PC-9 (cell line): ENCODE data around the gene PTPRD. TPM values are rescaled to one million over a fixed set of nuclear protein-coding genes. Genes with fewer than 3 reads are reported as not detected.

ENCODE experiments used
- BruUV-seq: library from RNA; stranded (reverse); fragments of 400-500 nt; replicated peaks from 2 replicates; lab custom pipeline; 2021; lab: Mats Ljungman, UMichigan
- CTCF ChIA-PET: fragments of 300-600 bp; sonication (Branson Sonifier 250); formaldehyde crosslinking; loops from one replicate; lab custom pipeline; 2022; ENCODE audit warnings: antibody characterized with exemption; lab: Charles Lee
- POLR2A ChIA-PET: fragments of 300-600 bp; sonication (Branson Sonifier 250); formaldehyde crosslinking; loops from one replicate; lab custom pipeline; 2022; ENCODE audit warnings: antibody characterized with exemption; ENCODE audit not compliant: unreplicated experiment; lab: Charles Lee
- DNase-seq, 2 experiments: peaks; one replicate each; pipeline versions ENCODE4 v3.0.0 to v3.0.0-alpha.2; 2015 to 2022; ENCODE audit warnings: mixed read lengths in 1 of 2
- H2AFZ ChIP-seq: fragments of 200-600 bp; sonication (generic); 2 replicates; pipeline ENCODE4 v1.8.1; 2017; ENCODE audit warnings: antibody characterized with exemption
- H3F3A ChIP-seq: fragments of 200-600 bp; sonication (generic); 2 replicates; pipeline ENCODE4 v1.8.1; 2017; ENCODE audit warnings: antibody characterized with exemption, mild to moderate bottlenecking, low read depth; ENCODE audit not compliant: insufficient read depth
- H3K27ac ChIP-seq: fragments of 200-600 bp; sonication (generic); 2 replicates; pipeline ENCODE4 v1.6.1; 2016; ENCODE audit warnings: mixed run types
- H3K27me3 ChIP-seq: fragments of 200-600 bp; sonication (generic); 2 replicates; pipeline ENCODE4 v1.6.1; 2016; ENCODE audit warnings: low read depth, mixed run types; ENCODE audit not compliant: insufficient read depth
- H3K36me3 ChIP-seq: fragments of 200-600 bp; sonication (generic); 2 replicates; pipeline ENCODE4 v1.6.1; 2016; ENCODE audit warnings: low read depth, mixed run types
- H3K4me1 ChIP-seq: fragments of 200-600 bp; sonication (generic); replicated peaks from 2 replicates; pipeline ENCODE4 v1.6.1; 2016; ENCODE audit warnings: mixed run types; ENCODE audit not compliant: insufficient read depth
- H3K4me2 ChIP-seq: fragments of 200-600 bp; sonication (generic); 2 replicates; pipeline ENCODE4 v1.6.1; 2017; ENCODE audit warnings: mixed run types
- H3K4me3 ChIP-seq: fragments of 200-600 bp; sonication (generic); 2 replicates; pipeline ENCODE4 v1.6.1; 2016; ENCODE audit warnings: mixed run types
- H3K79me2 ChIP-seq: fragments of 200-600 bp; sonication (generic); 2 replicates; pipeline ENCODE4 v1.6.1; 2017; ENCODE audit warnings: low read depth, mixed run types
- H3K9me2 ChIP-seq: fragments of 200-600 bp; sonication (generic); 2 replicates; pipeline ENCODE4 v1.8.1; 2017; ENCODE audit warnings: mild to moderate bottlenecking; ENCODE audit not compliant: insufficient read depth
- H3K9me3 ChIP-seq: fragments of 200-600 bp; sonication (generic); 2 replicates; pipeline ENCODE4 v1.8.1; 2016; ENCODE audit warnings: low read depth; ENCODE audit not compliant: insufficient read depth
- H4K20me1 ChIP-seq: fragments of 200-600 bp; sonication (generic); 2 replicates; pipeline ENCODE4 v1.8.1; 2017; ENCODE audit not compliant: insufficient read depth
- CTCF ChIP-seq: fragments of 200-600 bp; sonication (generic); conservative IDR thresholded peaks from 2 replicates; pipeline ENCODE4 v1.6.1; 2017; ENCODE audit warnings: mixed run types, antibody characterized with exemption, mild to moderate bottlenecking, moderate library complexity
- EZH2 ChIP-seq: fragments of 200-600 bp; sonication (generic); IDR thresholded peaks from 2 replicates; pipeline ENCODE4 v1.8.0; 2017; ENCODE audit warnings: antibody characterized with exemption, low read depth
- intact Hi-C: fragments of 100-400 bp; cut with micrococcal nuclease; formaldehyde crosslinking; loops from one replicate; pipeline ENCODE4 v1.10.0; 2022; ENCODE audit not compliant: unreplicated experiment
- total RNA-seq: library from RNA; stranded (reverse); gene quantifications from 2 replicates; pipeline ENCODE4 v1.2.3, GENCODE V29; 2021

The PTPRD gene
- total RNA-seq, 1 experiment from 2014 or later, result not detected

- no TSS peak for BruUV-seq
- Histone ChIP-seq H3K9me2 (no peaks in the 10 kb centered on the region), H3K4me3 (no peak overlapping the region), H3K4me1 (no peaks in the 10 kb centered on the region), H3K4me2 (no peak overlapping the region), H3K36me3 (no peaks in the 10 kb centered on the region), H3F3A (no peaks in the 10 kb centered on the region), H3K9me3 (no peaks in the 10 kb centered on the region), H3K27ac (no peak overlapping the region), H4K20me1 (no peaks in the 10 kb centered on the region), H3K79me2 (no peaks in the 10 kb centered on the region), H2AFZ (no peak overlapping the region), H3K27me3 (no peaks in the 10 kb centered on the region)
- CTCF ChIA-PET, result no interaction called here
- no peak for TF ChIP-seq EZH2
- no peak for TF ChIP-seq CTCF
- peak in 1 of 2 experiments; percentile 1 for DNase-seq
- POLR2A ChIA-PET, result no interaction called here
- intact Hi-C loops, result no loop called here
Observed at GRCh38 chr9:9893837-9894236, 719.0 kb downstream of the PTPRD start.

- Histone ChIP-seq H4K20me1 (no peaks in the 10 kb centered on the region), H3K4me3 (no peak overlapping the region), H3K27ac (no peak overlapping the region), H2AFZ (no peak overlapping the region), H3K4me1 (no peaks in the 10 kb centered on the region), H3K79me2 (no peaks in the 10 kb centered on the region), H3K9me2 (no peaks in the 10 kb centered on the region), H3K9me3 (no peaks in the 10 kb centered on the region), H3K4me2 (no peak overlapping the region), H3K27me3 (no peaks in the 10 kb centered on the region), H3K36me3 (no peaks in the 10 kb centered on the region), H3F3A (no peaks in the 10 kb centered on the region)
- POLR2A ChIA-PET, result no interaction called here
- intact Hi-C loops, result no loop called here
- TF ChIP-seq CTCF (no peak), EZH2 (no peak)
- CTCF ChIA-PET, result no interaction called here
- no peak for DNase-seq
- no TSS peak for BruUV-seq
Observed at GRCh38 chr9:9892217-9892616, 720.6 kb downstream of the PTPRD start.

- no peak for DNase-seq
- no peak overlapping the region for H3K27ac ChIP-seq
- no peaks in the 10 kb centered on the region for H4K20me1 ChIP-seq
- H3K36me3 ChIP-seq, result no peaks in the 10 kb centered on the region
- intact Hi-C loops, result no loop called here
- H3K4me2 ChIP-seq, result no peak overlapping the region
- no peaks in the 10 kb centered on the region for H3K4me1 ChIP-seq
- H2AFZ ChIP-seq, result no peak overlapping the region
- H3F3A ChIP-seq, result no peaks in the 10 kb centered on the region
- no peak overlapping the region for H3K4me3 ChIP-seq
- no peak for TF ChIP-seq EZH2
- TF ChIP-seq CTCF, result no peak
- H3K9me2 ChIP-seq, result no peaks in the 10 kb centered on the region
- no peaks in the 10 kb centered on the region for H3K9me3 ChIP-seq
- ChIA-PET CTCF (no interaction called here), POLR2A (no interaction called here)
- no peaks in the 10 kb centered on the region for H3K27me3 ChIP-seq
- no peaks in the 10 kb centered on the region for H3K79me2 ChIP-seq
- BruUV-seq, result no TSS peak
Observed at GRCh38 chr9:9881692-9882091, 731.1 kb downstream of the PTPRD start.
